Type B pancreatic cell (in vitro differentiated cells): ENCODE data around the gene RUNX1. TPM values are rescaled to one million over a fixed set of nuclear protein-coding genes. Genes with fewer than 3 reads are reported as not detected.

Experiments used
- DNase-seq: peaks from one replicate; pipeline ENCODE4 v3.0.0; 2021; ENCODE audit warnings: mixed read lengths; ENCODE audit not compliant: unreplicated experiment; ENCODE audit errors: extremely low spot score
- H3K27ac Mint-ChIP-seq: 2 replicates; pipeline ENCODE4 v1.8.0; 2021; ENCODE audit warnings: mild to moderate bottlenecking, mixed read lengths
- H3K27me3 Mint-ChIP-seq: 2 replicates; pipeline ENCODE4 v1.8.0; 2021; ENCODE audit warnings: mixed read lengths
- H3K36me3 Mint-ChIP-seq: 2 replicates; pipeline ENCODE4 v1.8.0; 2021; ENCODE audit warnings: mixed read lengths
- H3K4me1 Mint-ChIP-seq: one replicate; pipeline ENCODE4 v1.8.0; 2021; ENCODE audit warnings: mixed read lengths; ENCODE audit not compliant: unreplicated experiment
- H3K4me3 Mint-ChIP-seq: 2 replicates; pipeline ENCODE4 v1.8.0; 2021; ENCODE audit warnings: mild to moderate bottlenecking, mixed read lengths
- H3K9me3 Mint-ChIP-seq: 2 replicates; pipeline ENCODE4 v1.8.0; 2021; ENCODE audit warnings: mixed read lengths
- total RNA-seq: library from RNA; stranded (reverse); gene quantifications from 2 replicates; pipeline ENCODE4 v1.2.1, GENCODE V29; 2021; ENCODE audit warnings: low replicate concordance
- TF ChIP-seq, protein P1 (sequence below): fragments of 200-600 bp; sonication (generic); conservative IDR thresholded peaks from 2 replicates; pipeline ENCODE4 v1.5.0; 2021; ENCODE audit warnings: antibody characterized with exemption, mild to moderate bottlenecking

The RUNX1 gene
- total RNA-seq, 1 donor from 2014 or later = 11.9 TPM

GRCh38 chr21:35025206-35026152 is 23.6 kb downstream of the RUNX1 start:
- Mint-ChIP-seq H3K4me1 (peaks cover 6% of the 10 kb centered on the region), H3K36me3 (no peaks in the 10 kb centered on the region), H3K27me3 (peaks cover 49% of the 10 kb centered on the region), H3K4me3 (no peak overlapping the region), H3K27ac (no peak overlapping the region), H3K9me3 (no peaks in the 10 kb centered on the region)
- TF ChIP-seq, protein P1, sequence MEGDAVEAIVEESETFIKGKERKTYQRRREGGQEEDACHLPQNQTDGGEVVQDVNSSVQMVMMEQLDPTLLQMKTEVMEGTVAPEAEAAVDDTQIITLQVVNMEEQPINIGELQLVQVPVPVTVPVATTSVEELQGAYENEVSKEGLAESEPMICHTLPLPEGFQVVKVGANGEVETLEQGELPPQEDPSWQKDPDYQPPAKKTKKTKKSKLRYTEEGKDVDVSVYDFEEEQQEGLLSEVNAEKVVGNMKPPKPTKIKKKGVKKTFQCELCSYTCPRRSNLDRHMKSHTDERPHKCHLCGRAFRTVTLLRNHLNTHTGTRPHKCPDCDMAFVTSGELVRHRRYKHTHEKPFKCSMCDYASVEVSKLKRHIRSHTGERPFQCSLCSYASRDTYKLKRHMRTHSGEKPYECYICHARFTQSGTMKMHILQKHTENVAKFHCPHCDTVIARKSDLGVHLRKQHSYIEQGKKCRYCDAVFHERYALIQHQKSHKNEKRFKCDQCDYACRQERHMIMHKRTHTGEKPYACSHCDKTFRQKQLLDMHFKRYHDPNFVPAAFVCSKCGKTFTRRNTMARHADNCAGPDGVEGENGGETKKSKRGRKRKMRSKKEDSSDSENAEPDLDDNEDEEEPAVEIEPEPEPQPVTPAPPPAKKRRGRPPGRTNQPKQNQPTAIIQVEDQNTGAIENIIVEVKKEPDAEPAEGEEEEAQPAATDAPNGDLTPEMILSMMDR = no peak
- no peak for DNase-seq

- no peak overlapping the region for H3K27ac Mint-ChIP-seq
- H3K4me3 Mint-ChIP-seq = no peak overlapping the region
- peaks cover 6% of the 10 kb centered on the region for H3K4me1 Mint-ChIP-seq
- TF ChIP-seq, protein P1 = no peak
- H3K27me3 Mint-ChIP-seq = peaks cover 47% of the 10 kb centered on the region
- no peaks in the 10 kb centered on the region for H3K36me3 Mint-ChIP-seq
- no peak for DNase-seq
- H3K9me3 Mint-ChIP-seq = no peaks in the 10 kb centered on the region
Observed at GRCh38 chr21:35024513-35024912, 24.6 kb downstream of the RUNX1 start.

DNA sequence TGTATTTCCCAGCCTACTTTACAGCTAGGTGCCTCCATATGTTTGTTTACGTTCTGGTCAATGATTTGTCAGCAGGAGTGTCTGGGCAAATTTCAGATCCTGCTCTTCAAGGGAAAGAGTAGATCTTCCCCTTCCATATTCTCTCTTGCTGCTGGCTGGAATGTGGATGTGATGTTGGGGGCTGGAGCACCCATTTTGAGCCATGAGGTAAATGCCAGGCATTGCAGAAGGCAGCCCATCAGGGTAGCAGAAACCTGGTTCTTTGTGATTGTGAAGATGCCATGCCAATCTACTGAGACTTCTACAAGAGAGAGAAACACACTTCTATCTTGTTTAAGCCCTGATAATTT is 25.1 kb downstream of the RUNX1 start:
- Mint-ChIP-seq H3K4me3 (no peak overlapping the region), H3K27me3 (peaks cover 45% of the 10 kb centered on the region), H3K4me1 (peaks cover 6% of the 10 kb centered on the region), H3K27ac (no peak overlapping the region), H3K36me3 (no peaks in the 10 kb centered on the region), H3K9me3 (no peaks in the 10 kb centered on the region)
- no peak for DNase-seq
- TF ChIP-seq, protein P1 = no peak

DNA sequence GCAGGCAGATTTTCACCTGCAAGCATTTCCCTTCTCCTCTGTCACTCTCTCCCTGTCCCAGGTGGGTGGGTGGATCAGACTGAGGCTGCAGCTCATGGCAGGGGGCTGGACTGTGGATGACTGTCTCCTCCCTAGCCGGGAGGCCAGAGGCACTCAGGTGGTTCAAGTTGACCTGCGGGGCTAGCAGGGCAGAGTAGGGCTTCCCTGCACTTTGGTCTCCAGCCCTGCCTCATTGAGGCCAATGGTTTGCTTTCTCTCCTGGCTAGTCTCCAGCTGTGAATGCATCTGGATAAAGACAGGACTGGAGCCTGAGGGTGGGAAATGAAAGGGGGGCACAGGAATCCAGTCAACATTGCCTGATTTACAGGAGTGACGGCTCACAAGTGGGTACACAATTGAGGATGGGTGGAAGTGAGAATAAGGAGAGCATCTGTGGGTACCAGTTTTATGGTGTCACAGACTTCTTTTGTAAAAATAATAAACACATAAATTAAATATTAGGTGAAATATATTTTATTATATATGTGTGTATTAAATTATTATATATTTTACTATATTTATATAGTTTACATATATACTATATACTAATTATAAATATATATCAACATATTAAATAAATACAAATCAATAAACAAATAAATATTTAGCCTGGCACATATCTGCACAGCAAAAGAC is 25.6 kb downstream of the RUNX1 start:
- no peak overlapping the region for H3K4me3 Mint-ChIP-seq
- H3K9me3 Mint-ChIP-seq = no peaks in the 10 kb centered on the region
- H3K27me3 Mint-ChIP-seq = peaks cover 42% of the 10 kb centered on the region
- peaks cover 6% of the 10 kb centered on the region for H3K4me1 Mint-ChIP-seq
- H3K27ac Mint-ChIP-seq = no peak overlapping the region
- no peaks in the 10 kb centered on the region for H3K36me3 Mint-ChIP-seq
- TF ChIP-seq, protein P1 = no peak
- DNase-seq = no peak

- no peaks in the 10 kb centered on the region for H3K9me3 Mint-ChIP-seq
- no peaks in the 10 kb centered on the region for H3K36me3 Mint-ChIP-seq
- H3K4me3 Mint-ChIP-seq = no peak overlapping the region
- TF ChIP-seq, protein P1 = no peak
- H3K4me1 Mint-ChIP-seq = peaks cover 3% of the 10 kb centered on the region
- H3K27me3 Mint-ChIP-seq = peaks cover 26% of the 10 kb centered on the region
- no peak for DNase-seq
- H3K27ac Mint-ChIP-seq = no peak overlapping the region
Observed at GRCh38 chr21:35021546-35021945, 27.6 kb downstream of the RUNX1 start.
